SK-N-DZ (cell line): ENCODE measurements around the gene ADORA2A. TPM values are rescaled to one million over a fixed set of nuclear protein-coding genes. Genes with fewer than 3 reads are reported as not detected.

Experiments
- DNase-seq: peaks from one replicate; pipeline ENCODE4 v3.0.0-alpha.2; 2015; ENCODE audit warnings: low spot score
- polyA plus RNA-seq, 2 experiments: library from polyadenylated mRNA; depleted of rRNA; stranded (reverse); fragments of >200 nt; gene quantifications; 2 replicates each; pipeline ENCODE4 v1.2.3, GENCODE V29; 2014

The ADORA2A gene
- 8.7 and 11.8 TPM in 2 replicates for polyA plus RNA-seq (2014; cell fraction: cytosol; rRNA removed)
- polyA plus RNA-seq (2014; cell fraction: nucleus; rRNA removed): 4.8 and 7.8 TPM in 2 replicates

- no peak for DNase-seq
These were observed at the start of gene ADORA2A for GRCh38 chr22:24427500-24428164. Gene ADORA2A, plus strand, starts transcription at chr22:24427599. Its CDS starts 5,806 bp downstream, at chr22:24433405.

- no peak for DNase-seq
These were observed 47.9 kb upstream of the ADORA2A start for GRCh38 chr22:24379536-24379935.

GRCh38 chr22:24380220-24380904 lies 47.0 kb upstream of the ADORA2A start:
- peak; percentile 89 for DNase-seq

DNA sequence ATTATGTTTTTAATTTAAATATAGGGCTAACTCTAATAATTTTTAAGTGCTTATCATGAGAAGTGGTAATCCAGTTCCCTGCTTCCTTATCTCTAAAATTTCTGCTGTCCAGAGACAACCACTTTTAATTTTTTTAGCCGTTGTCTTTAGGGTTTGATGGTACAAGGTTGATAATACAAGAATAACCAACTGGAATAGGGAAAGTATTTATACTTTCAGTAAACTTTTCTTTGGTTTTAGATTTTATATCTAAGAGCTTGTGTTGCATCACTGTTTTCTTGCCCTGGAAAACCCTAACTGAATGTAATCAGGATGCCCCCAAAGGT lies 46.5 kb upstream of the ADORA2A start:
- DNase-seq: no peak

DNA sequence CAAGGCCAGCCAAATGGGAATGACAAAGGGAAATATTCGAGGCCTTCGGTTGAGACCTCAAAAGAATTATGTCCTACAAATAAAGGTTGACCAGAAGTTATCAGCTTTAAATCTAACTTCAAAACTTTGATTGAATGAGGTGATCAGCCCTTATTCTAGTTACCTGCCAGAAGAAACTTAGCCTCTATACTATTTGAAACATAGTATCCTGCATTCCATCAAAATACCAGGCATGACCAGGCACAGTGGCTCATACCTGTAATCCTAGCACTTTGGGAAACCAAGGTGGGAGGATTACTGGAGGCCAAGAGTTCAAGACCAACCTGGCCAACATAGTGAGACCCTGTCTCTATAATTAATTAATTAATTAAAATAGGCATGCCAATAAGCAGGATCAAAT lies 44.3 kb upstream of the ADORA2A start:
- no peak for DNase-seq

DNA sequence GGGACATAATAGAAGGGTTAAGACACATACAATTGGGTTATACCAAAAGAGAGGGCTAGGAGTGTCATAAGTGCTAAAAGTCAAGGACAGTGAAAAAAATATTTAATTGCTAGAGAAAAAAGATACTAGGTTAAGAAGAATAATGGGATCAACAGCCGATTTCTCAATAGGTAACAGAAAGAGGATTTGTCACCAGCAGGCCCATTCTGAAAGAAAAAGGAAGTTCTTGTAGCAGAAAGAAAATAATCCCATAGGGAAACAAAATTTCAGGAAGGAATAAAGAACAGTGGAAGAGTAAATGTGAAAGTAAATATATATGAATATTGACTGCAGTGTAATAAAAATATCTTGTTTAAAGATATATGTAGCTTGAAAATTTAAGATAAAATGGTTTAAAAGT lies 43.3 kb upstream of the ADORA2A start:
- no peak for DNase-seq

DNA sequence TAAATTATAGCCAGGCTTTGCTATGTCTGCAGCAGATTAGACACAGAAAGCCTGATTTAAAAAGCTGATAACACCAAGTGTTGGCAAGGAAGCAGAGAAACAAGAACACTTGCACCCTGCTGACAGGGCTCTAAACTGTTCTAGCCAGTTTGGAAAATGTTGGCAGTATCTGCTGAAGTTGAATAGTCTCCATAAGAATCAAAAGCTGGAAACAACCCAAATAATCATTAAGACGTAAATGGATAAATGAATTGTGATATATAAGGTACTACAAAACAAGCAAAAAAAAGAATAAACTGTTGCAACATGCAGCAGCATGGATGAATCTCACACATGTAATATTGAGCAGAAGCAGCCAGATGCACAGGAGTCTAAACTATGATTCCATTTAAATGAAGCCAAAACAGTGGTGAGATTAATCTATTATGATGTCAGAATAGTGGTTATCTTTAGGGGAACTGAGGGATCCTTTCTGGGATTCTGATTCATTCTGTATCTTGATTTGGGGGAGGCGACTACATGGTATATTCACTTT lies 40.4 kb upstream of the ADORA2A start:
- no peak for DNase-seq

DNA sequence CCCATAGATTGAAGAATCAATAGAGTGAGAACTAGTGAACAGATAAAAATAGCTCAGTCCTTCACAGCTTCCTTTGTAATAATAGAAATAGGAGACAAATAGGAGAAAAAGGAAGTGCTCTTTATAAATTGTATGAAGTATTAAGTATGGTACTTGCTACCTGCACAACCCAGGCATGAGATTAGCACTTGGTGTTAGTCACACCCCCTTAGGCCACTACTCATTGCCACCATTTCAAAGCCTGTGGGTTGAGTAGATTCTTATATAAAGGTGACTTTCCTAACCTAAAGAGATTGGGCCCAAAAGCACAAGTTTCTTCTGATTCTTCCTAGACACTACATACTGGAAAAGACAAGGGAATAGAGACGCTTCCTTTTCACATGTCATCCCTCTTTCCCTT lies 37.7 kb upstream of the ADORA2A start:
- no peak for DNase-seq

DNA sequence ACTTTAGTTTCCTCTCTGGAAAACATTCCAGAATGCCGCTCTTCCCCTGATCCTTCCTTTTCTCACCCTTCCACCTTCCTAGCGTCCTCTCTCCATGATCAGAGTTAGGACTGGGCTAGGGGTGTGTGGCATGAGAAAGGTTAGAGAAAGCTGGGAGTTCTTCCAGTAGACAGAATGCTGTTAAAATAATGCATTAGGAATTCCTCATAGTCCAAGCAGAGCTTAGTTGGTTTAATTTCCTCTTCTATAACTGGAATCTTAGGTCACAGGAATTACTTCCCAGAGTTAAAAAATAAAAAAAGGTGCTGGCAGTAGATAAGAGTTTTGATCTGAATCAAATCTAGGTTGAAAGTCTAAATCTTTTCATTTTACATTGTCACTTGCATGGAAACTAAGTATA lies 37.2 kb upstream of the ADORA2A start:
- DNase-seq: no peak

DNA sequence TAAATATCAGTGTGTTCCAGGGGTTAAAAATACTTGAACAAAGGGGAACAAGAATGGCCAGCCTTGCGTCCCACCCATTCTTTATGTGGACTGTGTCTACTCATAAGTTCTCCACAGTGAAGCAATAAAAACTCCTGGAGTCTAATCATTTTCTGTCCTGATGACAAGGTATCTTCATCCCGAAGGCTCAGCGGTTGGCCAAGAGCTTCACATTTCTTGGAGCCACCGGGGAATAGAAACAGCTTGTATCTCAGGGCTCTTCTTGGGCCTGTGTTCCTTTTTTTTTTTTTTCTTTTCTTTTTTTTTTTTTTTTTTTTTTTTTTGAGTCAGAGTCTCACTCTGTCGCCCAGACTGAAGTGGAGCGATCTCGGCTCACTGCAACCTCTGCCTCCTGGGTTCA lies 36.8 kb upstream of the ADORA2A start:
- DNase-seq: no peak

DNA sequence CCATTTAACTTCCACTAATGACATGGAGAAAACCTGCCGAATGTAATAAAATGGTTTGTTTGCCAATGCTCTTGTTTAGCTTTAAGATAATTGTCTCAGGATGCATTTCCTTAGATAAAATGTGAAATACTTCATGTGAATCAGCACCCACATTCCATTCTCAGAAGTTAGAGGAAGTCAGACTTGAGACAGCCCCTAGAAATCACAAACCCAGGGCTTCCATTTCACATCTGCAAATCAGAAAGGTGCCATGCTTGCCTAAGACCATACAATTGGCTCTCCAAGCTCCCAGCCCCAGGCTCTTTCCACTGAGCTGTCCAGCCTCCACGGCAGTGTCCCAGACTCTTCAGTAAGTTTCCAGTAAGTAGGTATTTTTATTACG lies 35.6 kb upstream of the ADORA2A start:
- DNase-seq: no peak

DNA sequence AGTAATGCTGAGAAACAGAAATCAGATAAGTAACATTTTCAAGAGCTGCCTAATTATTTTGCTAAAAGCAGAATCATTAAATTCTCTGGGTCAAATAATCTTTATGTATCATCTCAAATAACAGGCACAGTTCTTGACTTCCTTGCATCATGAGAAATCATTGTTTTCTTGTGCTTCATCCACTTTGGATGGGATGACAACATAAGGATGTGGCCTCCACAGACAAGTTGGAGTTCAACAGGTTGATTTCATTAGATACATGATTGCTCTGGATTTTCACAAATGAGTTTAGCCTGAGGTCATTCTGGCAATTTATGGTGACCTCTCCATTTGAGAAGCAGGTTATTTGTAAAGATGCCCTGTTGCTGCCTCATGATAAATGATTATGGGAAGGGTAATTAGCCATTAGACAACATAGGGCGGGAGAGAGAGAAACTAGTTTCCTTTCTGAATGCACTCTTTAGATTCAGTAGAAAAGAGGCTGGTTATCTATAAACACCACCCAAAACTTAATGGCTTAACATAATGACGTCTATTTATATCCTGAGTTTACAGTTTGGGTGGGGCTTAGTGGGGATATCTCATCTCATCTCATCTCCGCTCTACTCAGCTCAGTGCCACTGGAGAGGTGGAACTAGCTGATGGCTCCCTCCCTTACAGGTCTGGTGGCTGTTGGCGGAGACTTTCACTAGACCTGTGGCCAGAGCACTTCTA lies 35.0 kb upstream of the ADORA2A start:
- DNase-seq: peak; percentile 85

DNA sequence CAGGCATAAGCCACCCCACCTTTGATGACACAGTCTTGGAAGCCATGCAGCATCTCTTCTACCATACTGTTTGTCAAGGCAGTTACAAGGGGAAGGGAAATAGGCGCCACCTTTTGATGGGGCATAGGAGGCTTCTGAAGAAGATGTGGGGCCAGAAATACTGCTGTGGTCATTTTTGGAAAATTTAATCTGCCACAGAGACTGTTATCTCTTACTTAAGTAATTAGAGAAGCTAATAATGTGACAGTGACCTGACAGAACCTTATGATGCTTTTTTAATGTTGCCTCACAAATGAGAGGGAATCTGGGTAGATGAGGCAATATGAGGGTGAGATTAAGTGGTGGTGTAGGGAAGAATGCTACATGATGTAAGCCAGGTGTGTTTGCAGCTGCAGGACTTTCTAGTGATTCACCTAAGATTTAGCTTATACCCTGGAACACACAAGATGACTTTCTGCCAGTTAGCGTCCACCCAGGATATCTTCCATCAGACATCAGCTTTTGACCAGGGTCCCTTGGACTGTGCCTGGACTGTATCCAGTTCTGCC lies 34.3 kb upstream of the ADORA2A start:
- DNase-seq: no peak

DNA sequence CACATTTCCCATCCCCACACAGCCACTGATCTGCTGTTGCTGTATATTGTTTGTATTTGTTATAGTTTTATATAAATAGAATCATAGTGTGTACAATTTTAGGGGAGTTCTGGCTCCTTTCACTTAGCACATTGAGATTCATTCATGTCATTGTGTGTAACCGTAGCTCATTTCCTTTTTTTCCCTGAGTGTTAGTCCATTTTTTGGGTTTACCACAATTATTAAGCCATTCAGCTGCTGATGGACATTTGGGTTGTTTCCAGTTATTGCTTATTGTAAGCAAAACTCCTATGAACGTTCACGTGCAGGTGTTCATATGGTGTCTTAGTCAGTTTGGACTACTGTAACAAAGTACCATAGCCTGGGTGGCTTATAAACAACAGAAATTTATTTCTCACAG lies 33.6 kb upstream of the ADORA2A start:
- no peak for DNase-seq

DNA sequence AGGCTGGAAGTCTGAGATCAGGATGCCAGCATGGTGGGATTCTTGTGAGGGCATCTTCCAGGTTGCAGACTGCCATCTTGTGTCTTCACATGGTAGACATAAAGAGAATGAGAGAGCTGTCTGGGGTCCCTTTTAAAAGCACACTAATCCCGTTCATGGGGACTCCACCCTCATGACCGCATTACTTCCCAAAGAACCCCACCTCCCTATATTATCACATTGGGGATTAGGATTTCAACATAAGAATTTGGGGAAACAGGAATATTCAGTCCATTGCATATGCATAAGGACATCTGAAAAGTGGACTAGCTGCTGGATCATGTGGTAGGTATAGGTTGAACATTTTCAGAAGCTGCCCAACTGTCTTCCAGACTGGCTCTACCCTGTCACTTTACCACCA lies 33.1 kb upstream of the ADORA2A start:
- no peak for DNase-seq

DNA sequence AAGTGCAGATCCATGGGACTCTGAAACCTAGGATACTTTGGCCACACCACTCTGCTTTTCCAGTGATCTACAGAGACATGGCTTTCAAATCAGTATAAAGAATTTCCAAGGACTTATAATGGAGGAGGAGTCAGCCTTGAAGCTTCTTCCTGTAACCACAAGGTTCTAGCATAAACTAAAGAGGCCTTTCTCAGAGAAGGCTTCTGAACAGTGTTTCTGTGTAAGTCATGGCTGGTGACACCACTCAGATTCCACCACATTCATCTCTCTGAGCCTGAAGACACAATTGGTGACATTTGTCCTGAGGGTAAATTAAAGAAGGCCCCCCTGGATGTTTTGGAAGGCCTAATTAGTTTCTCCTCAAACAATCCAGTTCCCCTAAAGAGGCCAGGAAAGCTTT lies 29.0 kb upstream of the ADORA2A start:
- DNase-seq: no peak

DNA sequence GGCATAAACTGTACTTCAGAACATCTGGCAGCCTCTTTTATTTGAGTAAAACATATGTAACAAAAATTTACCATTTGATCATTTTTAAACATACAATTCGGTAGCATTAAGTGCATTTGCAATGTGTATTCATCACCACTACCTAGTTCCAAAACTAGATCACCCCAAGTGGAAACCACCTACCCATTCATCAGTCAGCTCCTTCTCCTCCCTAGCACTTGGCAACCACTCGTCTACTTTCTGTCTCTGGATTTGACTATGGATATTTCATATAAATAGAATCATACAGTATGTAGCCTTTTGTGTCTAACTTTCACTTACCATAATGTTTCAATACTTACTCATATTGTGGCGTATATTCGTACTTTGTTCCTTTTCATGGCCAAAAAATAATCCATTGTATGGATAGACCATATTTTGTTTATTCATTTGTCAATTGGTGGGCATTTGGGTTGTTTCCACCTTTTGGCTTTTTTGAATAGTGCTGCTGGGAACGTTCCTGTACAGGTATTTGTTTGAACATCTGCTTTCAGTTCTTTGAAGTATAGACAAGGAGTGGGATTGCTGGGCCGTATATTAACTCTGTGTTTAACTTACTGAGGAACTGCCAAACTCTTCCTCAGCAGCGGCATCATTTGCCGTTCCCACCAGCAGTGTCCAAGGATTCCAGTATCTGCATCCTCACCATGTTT lies 27.2 kb upstream of the ADORA2A start:
- DNase-seq: no peak

- DNase-seq: no peak
These were observed 26.4 kb upstream of the ADORA2A start for GRCh38 chr22:24400726-24401596.

GRCh38 chr22:24401931-24402367 lies 25.4 kb upstream of the ADORA2A start:
- no peak for DNase-seq

DNA sequence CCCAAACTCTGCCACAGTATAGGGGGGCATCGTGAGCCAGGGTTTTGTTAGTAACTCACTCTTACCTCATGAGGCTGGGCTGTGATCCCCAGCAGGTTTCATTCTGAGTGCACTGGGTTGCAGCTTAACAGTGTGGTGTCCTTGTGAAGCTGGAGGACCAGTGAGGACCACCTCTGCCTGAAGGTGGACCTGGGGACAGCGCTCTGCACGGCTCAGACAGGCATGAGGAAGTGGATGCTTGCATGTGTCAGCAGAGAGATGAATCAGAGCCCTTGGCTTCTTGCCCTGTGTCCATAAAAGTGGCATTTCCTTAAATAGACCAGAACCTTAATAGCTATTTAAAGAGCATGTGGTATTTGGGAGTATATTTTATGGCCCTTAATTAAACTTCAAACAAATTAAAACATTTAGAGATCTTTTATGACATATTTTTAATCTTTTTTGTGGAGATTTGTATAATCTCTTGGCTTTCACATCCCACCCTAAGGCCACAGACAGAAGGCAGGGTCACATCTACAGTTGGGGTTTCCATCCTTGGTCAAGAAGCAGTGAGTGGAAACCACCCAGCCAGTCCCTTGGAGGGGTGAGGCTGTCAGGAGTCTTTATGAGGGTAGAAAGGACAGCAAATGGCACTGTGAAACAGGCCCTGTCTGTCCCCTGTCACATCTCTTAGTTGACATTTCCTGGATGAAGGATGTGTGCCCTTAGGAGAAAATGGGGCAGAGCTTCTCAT lies 24.8 kb upstream of the ADORA2A start:
- DNase-seq: no peak
